NCI-H1436 treated with DMSO at 0.1 percent for 48 hours (cell line): ENCODE data around the gene NAA10.

Experiments used
- DNase-seq: peaks from one replicate; lab custom pipeline; 2025; lab: John Stamatoyannopoulos, UW

NAA10 gene

GRCh38 chrX:153948002-153948466 lies 13.2 kb upstream of the NAA10 start:
- DNase-seq: no peak

GRCh38 chrX:153947009-153947769 lies 12.4 kb upstream of the NAA10 start:
- DNase-seq: no peak

- DNase-seq: no peak
Measured at GRCh38 chrX:153945956-153946943, 11.4 kb upstream of the NAA10 start.

GRCh38 chrX:153944800-153945150 lies 9.9 kb upstream of the NAA10 start:
- DNase-seq: no peak

GRCh38 chrX:153944140-153944799 lies 9.4 kb upstream of the NAA10 start, which contains the start of gene RENBP:
Gene RENBP (minus strand): TSS chrX:153944643. CDS start chrX:153944610, 33 bp downstream.
- DNase-seq: peak; percentile 2

- DNase-seq: no peak
Measured at GRCh38 chrX:153941336-153942252, 6.8 kb upstream of the NAA10 start.

GRCh38 chrX:153939573-153939972 lies 4.7 kb upstream of the NAA10 start:
- no peak for DNase-seq

GRCh38 chrX:153938226-153938786 lies 3.5 kb upstream of the NAA10 start:
- DNase-seq: no peak

DNA sequence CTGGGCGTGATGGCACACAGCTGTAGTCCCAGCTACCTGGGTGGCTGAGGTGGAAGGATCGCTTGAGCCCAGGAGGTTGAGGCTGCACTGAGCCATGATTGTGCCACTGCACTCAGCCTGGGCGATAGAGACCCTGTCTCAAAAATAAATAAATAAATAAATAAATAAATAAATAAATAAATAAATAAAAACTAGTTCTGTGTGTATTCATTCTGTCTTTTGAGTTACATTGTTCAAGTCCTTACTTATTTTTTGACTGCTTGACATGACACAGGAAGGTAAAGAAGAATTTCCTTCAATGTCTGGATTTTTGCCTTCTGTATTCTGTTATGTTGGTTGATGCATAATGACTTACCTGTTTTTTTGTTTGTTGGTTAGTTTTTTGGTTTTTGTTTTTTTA lies 2.2 kb upstream of the NAA10 start:
- no peak for DNase-seq

GRCh38 chrX:153935326-153935851 lies 552 bp upstream of the NAA10 start:
- no peak for DNase-seq

DNA sequence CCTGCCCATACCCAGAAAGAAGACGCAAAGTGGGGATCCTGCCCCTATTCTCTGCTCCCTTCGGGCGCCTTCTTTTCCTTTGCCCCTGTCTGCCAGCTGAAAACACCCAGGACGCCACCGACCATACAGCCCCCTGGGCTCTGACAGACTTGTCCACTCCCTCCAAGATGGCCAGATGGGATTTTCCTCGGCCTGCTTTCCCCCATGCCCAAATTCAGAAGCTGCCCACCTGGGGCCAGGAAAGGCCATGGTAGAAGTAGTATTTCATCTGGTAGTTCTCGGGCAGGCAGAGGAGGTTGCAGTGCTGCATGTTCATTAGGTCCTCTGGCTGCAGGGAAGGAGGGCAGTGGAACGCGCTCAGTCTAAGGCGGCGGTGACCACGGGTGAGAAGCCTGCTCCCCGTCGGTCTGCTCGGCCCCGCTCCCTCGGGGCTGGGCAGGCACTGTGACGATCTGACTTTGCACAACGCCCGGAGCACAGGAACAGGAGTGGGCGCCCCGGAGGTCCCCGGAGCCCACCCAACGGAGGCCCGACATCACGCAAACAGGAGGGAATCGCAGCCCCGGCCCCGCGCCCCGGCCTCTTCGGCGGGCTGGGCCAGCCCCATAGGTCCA lies 582 bp downstream of the NAA10 start:
- DNase-seq: no peak

- DNase-seq: no peak
Measured at GRCh38 chrX:153933748-153934147, 1.1 kb downstream of the NAA10 start.

GRCh38 chrX:153932220-153932915 lies 2.5 kb downstream of the NAA10 start:
- no peak for DNase-seq

DNA sequence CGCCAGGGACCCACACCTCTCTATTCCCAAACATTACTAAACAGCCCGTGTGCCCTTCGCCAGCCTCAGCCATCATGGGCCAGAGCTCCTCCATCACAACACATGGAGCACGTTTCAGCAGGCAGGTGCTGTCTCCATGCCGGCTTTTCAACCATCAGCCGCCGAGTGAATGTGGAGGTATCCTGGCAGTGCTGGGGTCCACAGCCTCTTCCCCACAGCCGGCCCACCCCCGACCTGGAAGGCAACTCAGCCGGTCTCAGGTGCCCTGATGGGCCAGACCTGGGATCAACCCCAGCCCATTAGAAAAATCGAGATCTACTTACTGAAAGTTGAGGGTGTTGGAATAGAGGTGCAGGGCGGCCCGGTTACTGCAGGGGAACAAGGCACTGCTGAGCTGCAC lies 3.1 kb downstream of the NAA10 start:
- DNase-seq: no peak

DNA sequence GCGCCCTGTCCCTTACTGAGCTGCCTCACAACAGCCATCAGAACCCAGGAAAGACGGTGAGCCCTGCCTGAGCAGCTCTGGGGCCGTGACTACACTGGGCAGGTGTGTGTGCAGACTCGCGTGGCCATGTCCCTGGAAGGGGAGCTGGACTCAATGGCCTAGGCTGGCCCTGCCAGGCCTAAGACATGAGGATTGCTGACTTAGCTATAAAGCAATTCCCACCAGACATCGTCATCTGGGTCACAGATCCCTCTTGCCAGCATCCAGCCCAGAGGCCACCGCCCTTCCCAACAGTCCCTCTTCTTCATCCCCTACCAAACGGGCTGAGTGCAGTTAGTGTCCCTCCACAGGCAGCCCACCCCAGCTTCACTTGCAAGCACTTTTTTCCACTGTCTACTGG lies 3.7 kb downstream of the NAA10 start:
- no peak for DNase-seq

DNA sequence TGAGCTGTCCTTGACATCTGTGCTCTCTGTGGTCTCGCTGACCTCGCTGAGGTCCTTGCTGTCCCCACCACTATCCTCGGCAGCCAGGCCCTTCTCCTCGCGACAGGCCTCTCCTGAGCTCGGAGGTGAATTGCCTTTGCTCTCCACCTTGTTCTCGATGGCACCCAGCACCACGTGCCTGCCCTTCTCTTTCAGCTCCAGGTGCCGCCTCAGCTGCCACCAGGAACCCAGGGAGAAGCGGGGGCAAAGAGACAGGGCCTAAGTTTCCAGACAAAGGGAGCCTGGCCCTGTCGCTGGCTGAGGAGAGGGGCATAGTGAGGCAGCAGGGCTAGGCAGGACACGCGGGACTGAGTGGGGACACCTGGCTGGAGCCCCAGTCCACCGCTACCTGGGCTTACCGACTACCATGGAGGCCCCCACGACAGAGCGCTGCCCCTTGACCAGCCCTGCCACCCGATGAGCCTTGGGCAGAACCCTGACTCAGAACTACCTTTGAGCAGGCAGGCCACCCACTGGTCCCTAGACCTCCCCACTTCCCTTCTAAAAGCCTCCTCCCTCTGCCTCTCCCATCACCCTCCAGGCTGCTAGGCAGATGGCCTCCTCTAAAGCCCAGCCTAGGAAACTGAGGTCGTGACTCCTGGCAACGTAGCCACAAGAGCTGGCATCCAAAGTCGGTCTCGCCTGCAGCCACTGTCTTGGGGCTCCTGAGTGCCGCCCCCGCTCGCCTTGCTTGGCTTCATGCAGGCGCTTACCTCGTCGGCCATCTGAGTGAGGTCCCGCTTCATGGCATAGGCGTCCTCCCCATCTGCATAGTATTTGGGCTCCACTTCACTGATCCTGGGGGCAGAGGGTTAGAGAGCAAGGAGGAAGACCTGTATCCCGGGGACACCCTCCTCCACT lies 4.6 kb downstream of the NAA10 start:
- no peak for DNase-seq

- no peak for DNase-seq
Measured at GRCh38 chrX:153929576-153929975, 5.3 kb downstream of the NAA10 start.

DNA sequence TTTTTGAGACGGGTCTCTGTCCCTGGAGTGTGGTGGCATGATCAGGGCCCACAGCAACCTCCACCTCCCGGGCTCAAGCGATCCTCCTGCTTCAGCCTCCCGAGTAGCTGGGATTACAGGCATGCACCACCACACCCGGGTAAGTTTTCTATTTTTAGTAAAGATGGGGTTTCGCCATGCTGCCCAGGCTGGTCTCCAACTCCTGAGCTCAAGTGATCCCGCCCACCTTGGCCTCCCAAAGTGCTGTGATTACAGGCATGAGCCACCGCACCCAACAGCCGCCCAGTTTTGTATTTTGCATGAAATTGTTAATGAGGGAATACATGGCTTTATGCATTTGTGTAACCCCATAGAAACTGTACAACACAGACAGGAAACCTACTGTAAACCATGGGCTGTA lies 6.0 kb downstream of the NAA10 start:
- no peak for DNase-seq
